ENCODE measurements around the gene TCAF1.
"Not testable (repeated sequence)": the region's sequence is repeated elsewhere in the genome, so short reads cannot be mapped to it uniquely, and the experiment has no call there.

The TCAF1 gene

GRCh38 chr7:143905509-143905908 lies 3.5 kb upstream of the TCAF1 start:
- no peak for DNase-seq (ENCODE audit: low read depth)

DNA sequence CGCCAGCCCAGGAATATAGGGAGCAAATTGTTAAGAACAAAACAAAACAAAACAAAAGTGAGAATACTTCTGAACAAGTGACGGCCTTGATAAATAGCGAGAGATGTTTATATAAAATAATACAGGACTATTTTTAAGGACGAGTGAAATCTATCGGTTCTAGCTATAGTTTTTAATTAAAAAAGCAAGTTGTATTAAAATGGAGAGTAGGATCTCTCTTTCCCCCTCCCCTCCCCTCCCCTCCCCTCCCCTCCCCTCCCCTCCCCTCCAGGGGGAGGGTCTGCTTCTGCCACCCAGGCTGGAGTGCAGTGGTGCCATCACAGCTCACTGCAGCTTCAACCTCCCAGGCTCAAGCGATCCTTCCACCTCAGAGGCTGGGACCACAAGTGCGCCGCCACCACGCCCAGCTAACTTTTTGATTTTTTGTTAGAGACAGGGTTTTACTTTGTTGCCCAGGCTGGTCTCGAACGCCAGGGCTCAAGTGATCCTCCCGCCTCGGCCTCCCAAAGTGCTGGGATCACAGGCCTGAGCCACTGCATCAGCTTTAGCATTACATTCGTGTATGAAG lies 440 bp upstream of the TCAF1 start:
- DNase-seq (ENCODE audit: low read depth) = no peak

DNA sequence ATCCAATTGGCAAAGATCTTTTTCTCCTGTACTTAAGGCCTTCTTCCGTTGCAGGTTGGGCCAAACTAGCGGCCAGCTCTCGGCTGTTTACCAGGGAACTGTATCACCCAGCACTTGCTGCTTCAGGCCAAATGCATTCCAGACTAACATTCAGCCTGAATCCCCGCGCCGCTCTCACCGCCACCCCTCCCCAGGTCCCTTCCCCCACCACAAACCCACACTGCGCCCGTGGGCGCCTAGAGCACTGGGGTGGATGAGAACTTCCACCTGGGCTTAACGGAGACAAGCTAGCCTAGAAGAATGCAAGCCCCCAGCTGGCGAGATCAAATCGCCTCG lies 676 bp downstream of the TCAF1 start:
- no peak for DNase-seq (ENCODE audit: low read depth)

GRCh38 chr7:143900230-143900766 lies 1.7 kb downstream of the TCAF1 start:
- no peak for DNase-seq (ENCODE audit: low read depth)

GRCh38 chr7:143898810-143899209 lies 3.2 kb downstream of the TCAF1 start:
- no peak for DNase-seq (ENCODE audit: low read depth)

GRCh38 chr7:143896667-143897066 lies 5.3 kb downstream of the TCAF1 start:
- DNase-seq (ENCODE audit: low read depth) = no peak

GRCh38 chr7:143892527-143893300 lies 9.3 kb downstream of the TCAF1 start:
- no peak for DNase-seq (ENCODE audit: low read depth)

- no peak for DNase-seq (ENCODE audit: low read depth)
These were observed 10.5 kb downstream of the TCAF1 start for GRCh38 chr7:143891457-143891856.

DNA sequence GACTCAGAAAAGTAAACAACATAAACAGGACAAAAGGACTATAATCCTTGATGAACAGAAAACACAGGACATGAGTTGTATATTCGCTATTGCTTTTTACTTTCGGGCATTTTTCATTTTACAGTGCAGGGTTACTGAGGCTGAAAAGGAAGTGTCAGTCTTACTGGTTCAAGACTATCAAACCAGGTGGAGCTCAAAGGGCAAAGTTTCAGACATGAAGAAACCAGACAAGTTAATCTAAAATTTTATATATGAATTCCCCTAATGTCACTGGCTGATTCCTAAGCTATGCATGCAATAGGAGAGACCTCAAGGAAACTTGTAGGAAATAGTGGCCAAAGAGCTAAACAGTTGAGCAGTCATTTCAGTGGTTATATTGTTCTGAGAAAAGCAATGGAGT lies 11.4 kb downstream of the TCAF1 start:
- no peak for DNase-seq (ENCODE audit: low read depth)

DNA sequence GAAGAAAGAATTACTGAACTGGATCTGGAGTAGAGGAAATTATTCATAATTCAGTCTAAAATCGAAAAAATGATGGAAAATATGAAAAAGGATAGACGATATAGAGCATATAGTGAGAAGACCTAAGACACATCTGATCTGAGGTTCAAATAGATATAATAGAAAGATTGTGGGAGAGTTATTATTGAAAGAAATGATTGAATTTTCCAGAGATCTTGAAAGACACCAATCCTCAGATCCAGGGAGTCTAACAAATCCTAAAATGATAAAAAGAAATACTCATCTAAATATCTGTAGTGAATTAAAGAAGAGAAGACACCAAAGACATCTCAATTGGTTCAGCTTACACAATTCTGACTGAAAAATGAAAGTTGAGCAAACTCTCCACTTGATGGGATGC lies 12.9 kb downstream of the TCAF1 start:
- DNase-seq (ENCODE audit: low read depth) = no peak

DNA sequence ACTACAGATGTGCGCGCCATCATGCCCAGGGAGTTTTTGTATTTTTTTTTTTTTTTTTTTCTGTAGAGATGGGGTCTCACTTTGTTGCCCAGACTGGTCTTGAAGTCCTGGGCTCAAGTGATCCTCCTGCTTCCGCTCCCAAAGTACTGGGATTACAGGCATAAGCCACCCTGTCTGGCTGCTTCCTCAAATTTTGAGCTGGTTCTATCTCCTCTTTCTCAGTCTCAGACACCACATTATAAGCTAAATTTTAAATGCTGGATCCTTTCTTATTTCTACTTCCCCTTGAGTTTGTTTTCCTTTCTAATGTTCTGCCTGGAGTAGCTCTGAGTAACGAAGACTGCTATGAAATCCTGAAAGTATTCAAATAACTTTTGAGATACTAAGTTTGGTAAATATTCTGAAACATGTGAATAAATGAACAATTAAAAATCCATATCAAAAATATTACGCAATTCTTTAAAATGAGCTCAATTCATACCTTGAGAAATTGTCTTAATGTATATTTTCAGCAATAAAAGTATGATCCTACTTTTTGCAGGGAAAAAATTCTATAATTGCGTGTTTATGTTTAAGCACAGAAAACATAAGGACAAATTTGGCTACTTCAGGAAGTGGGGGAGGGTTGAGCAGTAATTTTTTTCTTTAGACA lies 15.0 kb downstream of the TCAF1 start:
- no peak for DNase-seq (ENCODE audit: low read depth)

DNA sequence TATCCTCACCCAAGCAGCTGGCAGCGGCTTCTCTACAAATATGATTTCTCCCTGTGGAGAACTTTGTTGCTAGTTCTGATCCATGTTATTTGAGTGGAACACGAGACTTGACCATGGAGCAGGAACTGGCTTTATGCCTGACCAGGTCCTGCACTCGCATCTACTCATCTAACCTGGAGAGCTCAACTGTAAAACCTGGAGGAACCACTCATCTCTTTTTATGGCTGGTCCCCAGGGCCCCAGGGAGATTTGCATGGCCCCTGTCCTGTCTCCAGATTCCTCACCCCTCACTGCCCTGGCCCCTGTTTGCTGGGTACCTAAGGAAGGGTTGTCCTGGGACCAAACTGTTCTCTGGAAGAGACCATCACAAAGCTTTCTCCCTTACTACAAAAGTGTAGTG lies 16.0 kb downstream of the TCAF1 start:
- no peak for DNase-seq (ENCODE audit: low read depth)

- DNase-seq (ENCODE audit: low read depth) = no peak
These were observed 16.9 kb downstream of the TCAF1 start for GRCh38 chr7:143884969-143885559.

- DNase-seq (ENCODE audit: low read depth) = no peak
These were observed 17.6 kb downstream of the TCAF1 start for GRCh38 chr7:143884241-143884968.

DNA sequence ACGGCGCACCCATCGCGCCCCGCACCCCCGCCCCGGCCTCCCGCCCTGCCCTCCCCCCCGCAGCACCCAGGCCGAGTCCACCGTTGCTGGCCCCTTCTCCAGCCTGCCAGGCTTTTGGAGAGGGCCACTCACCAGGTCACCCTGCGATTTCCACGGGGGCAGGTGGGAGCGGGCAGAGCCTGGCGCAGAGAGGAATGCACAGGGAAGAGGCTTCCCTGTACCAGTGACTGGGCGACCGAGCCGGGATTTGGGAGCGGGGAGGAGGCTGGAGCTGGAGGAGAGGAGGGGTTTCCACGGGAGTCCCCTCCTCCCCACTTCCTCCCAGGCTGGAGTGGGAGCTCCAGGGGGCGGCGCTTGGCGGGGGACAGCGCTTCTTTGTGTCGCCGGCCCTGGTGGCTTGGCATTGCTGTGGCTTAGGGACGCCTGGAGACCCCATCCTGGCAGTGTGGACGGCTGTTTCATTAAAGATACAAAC lies 19.3 kb downstream of the TCAF1 start:
- DNase-seq (ENCODE audit: low read depth) = no peak

- DNase-seq (ENCODE audit: low read depth) = no peak
These were observed 19.9 kb downstream of the TCAF1 start for GRCh38 chr7:143882020-143882603.

DNA sequence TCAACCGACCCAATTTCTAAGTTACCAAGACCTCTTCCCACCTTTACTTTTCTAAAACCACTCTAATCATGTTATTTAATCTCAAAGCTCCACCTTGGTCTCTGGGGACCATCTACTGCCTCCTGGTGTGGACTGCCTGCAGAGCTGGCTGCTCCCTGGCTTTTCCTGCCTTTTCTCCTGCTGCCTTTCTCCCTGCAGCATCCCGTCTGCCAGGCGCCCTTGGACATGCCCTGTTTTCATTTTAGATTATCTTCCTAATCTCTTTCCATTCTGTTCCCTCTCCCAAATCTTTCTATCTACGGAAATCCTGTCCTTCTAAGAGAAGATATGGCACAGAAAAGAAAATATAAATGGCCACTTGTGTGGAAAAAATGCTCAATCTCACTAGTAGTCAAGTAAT lies 23.1 kb downstream of the TCAF1 start:
- no peak for DNase-seq (ENCODE audit: low read depth)

- no peak for DNase-seq (ENCODE audit: low read depth)
These were observed 24.9 kb downstream of the TCAF1 start for GRCh38 chr7:143877098-143877497.

DNA sequence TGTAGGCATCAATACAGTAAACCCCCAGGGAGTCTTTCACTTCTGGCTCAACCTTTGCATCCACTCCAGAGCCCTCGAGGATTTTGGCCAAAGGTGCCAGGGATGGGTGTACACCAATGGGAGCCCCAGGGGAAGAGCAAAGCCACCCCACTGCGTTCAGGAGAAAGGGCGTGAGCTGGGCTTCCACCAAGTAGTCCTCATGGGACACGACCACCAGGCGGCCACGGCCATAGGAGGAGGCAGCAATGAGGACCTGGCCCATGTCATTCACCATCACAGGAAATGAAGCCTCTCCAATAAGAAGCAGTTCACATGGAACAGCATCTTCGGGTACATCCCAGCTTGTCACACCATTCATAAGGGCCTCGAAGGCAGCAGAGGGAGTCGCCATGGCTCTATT lies 25.8 kb downstream of the TCAF1 start:
- no peak for DNase-seq (ENCODE audit: low read depth)

- DNase-seq (ENCODE audit: low read depth) = not testable (repeated sequence)
These were observed 28.7 kb downstream of the TCAF1 start for GRCh38 chr7:143873242-143873641.

- DNase-seq (ENCODE audit: low read depth) = not testable (repeated sequence)
These were observed 30.4 kb downstream of the TCAF1 start for GRCh38 chr7:143871534-143871933.

- not testable (repeated sequence) for DNase-seq (ENCODE audit: low read depth)
These were observed 44.0 kb downstream of the TCAF1 start for GRCh38 chr7:143857994-143858393.
